ENCODE data around the gene S100PBP. TPM values are rescaled to one million over a fixed set of nuclear protein-coding genes. Genes with fewer than 3 reads are reported as not detected.

S100PBP gene
- total RNA-seq, 3 donors from 2014 or later (not counting 1 experiment from before 2014, with no cell fraction given), result 84.5 to 114 (median 85.5) TPM

DNA sequence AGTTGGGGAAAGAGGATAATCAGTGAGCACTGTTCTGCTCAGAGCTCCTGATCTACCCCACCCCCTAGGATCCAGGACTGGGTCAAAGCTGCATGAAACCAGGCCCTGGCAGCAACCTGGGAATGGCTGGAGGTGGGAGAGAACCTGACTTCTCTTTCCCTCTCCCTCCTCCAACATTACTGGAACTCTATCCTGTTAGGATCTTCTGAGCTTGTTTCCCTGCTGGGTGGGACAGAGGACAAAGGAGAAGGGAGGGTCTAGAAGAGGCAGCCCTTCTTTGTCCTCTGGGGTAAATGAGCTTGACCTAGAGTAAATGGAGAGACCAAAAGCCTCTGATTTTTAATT lies 43.0 kb upstream of the S100PBP start:
- peaks cover 46% of the 10 kb centered on the region for H3K36me3 ChIP-seq (ENCODE audit: control insufficient read depth, insufficient read depth, low read length)
- no peak for DNase-seq

GRCh38 chr1:32774950-32775634 lies 42.4 kb upstream of the S100PBP start:
- no peaks in the 10 kb centered on the region for H3K27me3 ChIP-seq (ENCODE audit: control insufficient read depth, insufficient read depth, low read length)
- ATAC-seq (no peak), DNase-seq (no peak)
- peaks cover 4% of the 10 kb centered on the region for H3K36me3 Mint-ChIP-seq
- H3K36me3 ChIP-seq (ENCODE audit: control insufficient read depth, insufficient read depth, low read length), result peaks cover 53% of the 10 kb centered on the region
- H3K27me3 Mint-ChIP-seq (ENCODE audit: low read depth in 2 of 2), result no peaks in the 10 kb centered on the region
- intact Hi-C loops (cut with micrococcal nuclease), result no loop called here
- H3K27ac ChIP-seq (ENCODE audit: low read length), result no peak overlapping the region
- WGBS (ENCODE audit: insufficient coverage), result 58% methylated on average over 2 of the region's 2 CpGs
- no peaks in the 10 kb centered on the region for H3K9me3 ChIP-seq (ENCODE audit: control insufficient read depth, insufficient read depth, low read length)
- H3K9me3 Mint-ChIP-seq, result no peaks in the 10 kb centered on the region
- H3K4me3 Mint-ChIP-seq, result no peak overlapping the region
- peaks cover 14% of the 10 kb centered on the region for H3K4me1 ChIP-seq (ENCODE audit: control insufficient read depth, insufficient read depth, low read length)
- H3K4me1 Mint-ChIP-seq, result peaks cover 16 to 19% of the 10 kb centered on the region in 2 donors
- no peak overlapping the region for H3K4me3 ChIP-seq (ENCODE audit: low read length)
- peak overlapping the region; percentile 61 to 74 for H3K27ac Mint-ChIP-seq
- TF ChIP-seq CTCF (IDR thresholded peaks at IDR 0.05), result no peak

More for the DNA sequence above, 43.0 kb upstream of the S100PBP start:
- Histone ChIP-seq H3K27ac (ENCODE audit: low read length) (no peak overlapping the region), H3K9me3 (ENCODE audit: control insufficient read depth, insufficient read depth, low read length) (no peaks in the 10 kb centered on the region), H3K4me1 (ENCODE audit: control insufficient read depth, insufficient read depth, low read length) (peaks cover 14% of the 10 kb centered on the region), H3K27me3 (ENCODE audit: control insufficient read depth, insufficient read depth, low read length) (no peaks in the 10 kb centered on the region), H3K4me3 (ENCODE audit: low read length) (no peak overlapping the region)
- Mint-ChIP-seq H3K27me3 (ENCODE audit: low read depth in 2 of 2) (no peaks in the 10 kb centered on the region), H3K4me1 (peaks cover 16 to 19% of the 10 kb centered on the region in 2 donors), H3K27ac (peak overlapping the region; percentile 74 to 75), H3K36me3 (no peaks in the 10 kb centered on the region), H3K9me3 (no peaks in the 10 kb centered on the region), H3K4me3 (no peak overlapping the region)
- TF ChIP-seq CTCF (IDR thresholded peaks at IDR 0.05), result no peak
- intact Hi-C loops (cut with micrococcal nuclease), result no loop called here
- no peak for ATAC-seq

- Mint-ChIP-seq H3K27ac (peak overlapping the region in 1 of 2 donors; percentile 61), H3K36me3 (peaks cover 11% of the 10 kb centered on the region), H3K9me3 (no peaks in the 10 kb centered on the region), H3K4me3 (no peak overlapping the region), H3K27me3 (ENCODE audit: low read depth in 2 of 2) (no peaks in the 10 kb centered on the region), H3K4me1 (peaks cover 16 to 19% of the 10 kb centered on the region in 2 donors)
- TF ChIP-seq CTCF (IDR thresholded peaks at IDR 0.05), result no peak
- DNase-seq (no peak), ATAC-seq (no peak)
- no peak overlapping the region for H3K4me3 ChIP-seq (ENCODE audit: low read length)
- WGBS (ENCODE audit: insufficient coverage), result 83% methylated on average over 12 of the region's 13 CpGs
- H3K9me3 ChIP-seq (ENCODE audit: control insufficient read depth, insufficient read depth, low read length), result no peaks in the 10 kb centered on the region
- intact Hi-C loops (cut with micrococcal nuclease), result no loop called here
- H3K36me3 ChIP-seq (ENCODE audit: control insufficient read depth, insufficient read depth, low read length), result peaks cover 60% of the 10 kb centered on the region
- peaks cover 14% of the 10 kb centered on the region for H3K4me1 ChIP-seq (ENCODE audit: control insufficient read depth, insufficient read depth, low read length)
- H3K27me3 ChIP-seq (ENCODE audit: control insufficient read depth, insufficient read depth, low read length), result no peaks in the 10 kb centered on the region
- H3K27ac ChIP-seq (ENCODE audit: low read length), result no peak overlapping the region
Measured at GRCh38 chr1:32775640-32776337, 41.7 kb upstream of the S100PBP start.
